Fibroblast of pulmonary artery (primary cell): ENCODE data around the gene STIM1.
A peak's percentile ranks its signal among the peaks of the same experiment; 100 is the strongest.
"Not testable (repeated sequence)": the region's sequence is repeated elsewhere in the genome, so short reads cannot be mapped to it uniquely, and the experiment has no call there.

Experiments used
- DNase-seq: peaks from one replicate; pipeline ENCODE4 v3.0.0-alpha.2; 2010; ENCODE audit warnings: low read depth
- H3K4me3 ChIP-seq: replicated peaks from 2 replicates; pipeline ENCODE4 v1.5.1; 2011; ENCODE audit warnings: low read depth, mild to moderate bottlenecking, control low read depth, low read length, moderate library complexity
- CTCF ChIP-seq: IDR thresholded peaks from 2 replicates; pipeline ENCODE4 v1.5.1; 2011; ENCODE audit warnings: mild to moderate bottlenecking, control low read depth, low read length, inconsistent platforms; ENCODE audit errors: missing control alignments

Gene STIM1

GRCh38 chr11:4115128-4115527, 259.7 kb downstream of the STIM1 start:
- H3K4me3 ChIP-seq: no peak overlapping the region
- TF ChIP-seq CTCF: no peak
- no peak for DNase-seq

GRCh38 chr11:4118107-4118506, 262.6 kb downstream of the STIM1 start:
- no peak for TF ChIP-seq CTCF
- no peak overlapping the region for H3K4me3 ChIP-seq
- peak; percentile 67 for DNase-seq

- DNase-seq: no peak
- no peak for TF ChIP-seq CTCF
- H3K4me3 ChIP-seq: no peak overlapping the region
Measured at GRCh38 chr11:4123218-4123617, 267.8 kb downstream of the STIM1 start.

- H3K4me3 ChIP-seq: no peak overlapping the region
- peak; percentile 33 for DNase-seq
- no peak for TF ChIP-seq CTCF
Measured at GRCh38 chr11:4125141-4125540, 269.7 kb downstream of the STIM1 start.

- no peak for TF ChIP-seq CTCF
- no peak overlapping the region for H3K4me3 ChIP-seq
- no peak for DNase-seq
Measured at GRCh38 chr11:4127357-4127756, 271.9 kb downstream of the STIM1 start.

GRCh38 chr11:4130219-4130618, 274.8 kb downstream of the STIM1 start:
- DNase-seq, H3K4me3 ChIP-seq: not testable (repeated sequence)

- H3K4me3 ChIP-seq: no peak overlapping the region
- no peak for TF ChIP-seq CTCF
- DNase-seq: peak; percentile 39
Measured at GRCh38 chr11:4134806-4135205, 279.3 kb downstream of the STIM1 start.

- TF ChIP-seq CTCF: no peak
- no peak overlapping the region for H3K4me3 ChIP-seq
- no peak for DNase-seq
Measured at GRCh38 chr11:4138497-4138896, 283.0 kb downstream of the STIM1 start.
